ENCODE data around the gene KRT85.
"Not testable (repeated sequence)": the region's sequence is repeated elsewhere in the genome, so short reads cannot be mapped to it uniquely, and the experiment has no call there.

DNA sequence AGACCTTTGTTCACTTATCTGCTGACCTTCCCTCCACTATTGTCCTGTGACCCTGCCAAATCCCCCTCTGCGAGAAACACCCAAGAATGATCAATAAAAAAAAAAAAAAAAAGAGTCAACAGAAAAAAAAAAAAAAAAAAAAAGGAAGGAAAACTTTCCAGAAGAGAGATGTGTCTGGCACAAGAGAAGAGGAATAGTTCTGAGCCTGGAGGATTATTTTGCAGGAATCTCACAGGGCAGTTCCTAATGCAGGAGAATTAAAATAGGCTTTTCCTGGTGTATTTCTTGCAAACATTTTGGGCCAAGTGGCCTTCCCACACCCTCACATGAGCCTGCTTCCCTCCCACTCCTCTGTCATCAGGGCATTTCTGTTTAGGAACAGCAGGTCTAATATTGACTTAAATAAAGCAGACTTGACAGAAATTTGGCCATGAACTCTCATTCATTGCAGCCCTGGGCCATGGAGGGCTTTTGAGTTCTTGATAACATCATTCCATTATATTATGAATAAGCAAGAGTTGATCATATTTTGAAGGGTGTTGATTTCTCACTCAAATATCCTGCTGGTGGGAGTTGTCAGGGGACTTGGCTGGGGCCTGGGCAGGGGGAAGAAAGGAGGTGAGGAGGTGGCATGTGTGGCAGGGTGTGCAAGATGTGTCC is 43.4 kb upstream of the KRT85 start:
- TF ChIP-seq, protein P1, sequence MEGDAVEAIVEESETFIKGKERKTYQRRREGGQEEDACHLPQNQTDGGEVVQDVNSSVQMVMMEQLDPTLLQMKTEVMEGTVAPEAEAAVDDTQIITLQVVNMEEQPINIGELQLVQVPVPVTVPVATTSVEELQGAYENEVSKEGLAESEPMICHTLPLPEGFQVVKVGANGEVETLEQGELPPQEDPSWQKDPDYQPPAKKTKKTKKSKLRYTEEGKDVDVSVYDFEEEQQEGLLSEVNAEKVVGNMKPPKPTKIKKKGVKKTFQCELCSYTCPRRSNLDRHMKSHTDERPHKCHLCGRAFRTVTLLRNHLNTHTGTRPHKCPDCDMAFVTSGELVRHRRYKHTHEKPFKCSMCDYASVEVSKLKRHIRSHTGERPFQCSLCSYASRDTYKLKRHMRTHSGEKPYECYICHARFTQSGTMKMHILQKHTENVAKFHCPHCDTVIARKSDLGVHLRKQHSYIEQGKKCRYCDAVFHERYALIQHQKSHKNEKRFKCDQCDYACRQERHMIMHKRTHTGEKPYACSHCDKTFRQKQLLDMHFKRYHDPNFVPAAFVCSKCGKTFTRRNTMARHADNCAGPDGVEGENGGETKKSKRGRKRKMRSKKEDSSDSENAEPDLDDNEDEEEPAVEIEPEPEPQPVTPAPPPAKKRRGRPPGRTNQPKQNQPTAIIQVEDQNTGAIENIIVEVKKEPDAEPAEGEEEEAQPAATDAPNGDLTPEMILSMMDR (IDR thresholded peaks at IDR 0.05), result not testable (repeated sequence)
- not testable (repeated sequence) for TF ChIP-seq EZH2phosphoT487, EZH2 (IDR thresholded peaks at IDR 0.05)

Data from neural progenitor cell (in vitro differentiated cells).